Esophagus squamous epithelium (tissue), 5 donors: Measurements from ENCODE around the gene MSRB1. TPM values are rescaled to one million over a fixed set of nuclear protein-coding genes. Genes with fewer than 3 reads are reported as not detected.
"Not testable (repeated sequence)": the region's sequence is repeated elsewhere in the genome, so short reads cannot be mapped to it uniquely, and the experiment has no call there.

ENCODE experiments used
- DNase-seq: peaks from one replicate; lab custom pipeline; 2025; lab: John Stamatoyannopoulos, UW
- H3K27ac ChIP-seq, 4 donors: fragments of 200-600 bp; sonication (generic); one replicate each; pipeline ENCODE4 v1.5.1; 2016 to 2019; ENCODE audit warnings: mild to moderate bottlenecking in 1 of 4
- H3K27me3 ChIP-seq, 4 donors: fragments of 200-600 bp; sonication (generic); 1 replicate in 3 of 4; 2 replicates in 1 of 4; pipeline versions ENCODE4 v1.5.1 to v1.6.0; 2017 to 2021; ENCODE audit warnings: antibody characterized with exemption in 1 of 4
- H3K36me3 ChIP-seq, 3 donors: fragments of 200-600 bp; sonication (generic); one replicate each; pipeline ENCODE4 v1.5.1; 2016 to 2019
- H3K4me1 ChIP-seq, 3 donors: fragments of 200-600 bp; sonication (generic); one replicate each; pipeline ENCODE4 v1.5.1; 2017 to 2019
- H3K4me3 ChIP-seq, 4 donors: fragments of 200-600 bp; sonication (generic); 1 replicate in 3 of 4; 2 replicates in 1 of 4; pipeline ENCODE4 v1.5.1; 2016 to 2019; ENCODE audit warnings: mild to moderate bottlenecking in 2 of 4, moderate library complexity in 1 of 4
- H3K9me3 ChIP-seq, 3 donors: fragments of 200-600 bp; sonication (generic); one replicate each; pipeline ENCODE4 v1.5.1; 2016 to 2019
- CTCF ChIP-seq, 6 experiments: fragments of 450-650 bp in 4 of 6; fragments of 200-600 bp in 2 of 6; sonication (generic) in 2 of 6; IDR thresholded peaks; one replicate each; pipeline ENCODE4 v1.5.1; 2016 to 2019; ENCODE audit warnings: antibody characterized with exemption in 6 of 6, mild to moderate bottlenecking in 4 of 6, moderate library complexity in 4 of 6
- POLR2A ChIP-seq, 4 donors: fragments of 450-650 bp; IDR thresholded peaks; one replicate each; pipeline ENCODE4 v1.6.1; 2017; ENCODE audit warnings: antibody characterized with exemption in 4 of 4, mild to moderate bottlenecking in 4 of 4, moderate library complexity in 3 of 4
- WGBS, 2 donors: methylation state at CpG; one replicate each; pipeline ENCODE4 v1.1.5; 2018; 5-methylcytosine and 5-hydroxymethylcytosine counted together
- intact Hi-C: fragments of 100-400 bp; cut with DNase I; formaldehyde crosslinking; loops from one replicate; pipeline ENCODE4 v1.15.0; 2022
- total RNA-seq, 4 donors: library from RNA; depleted of rRNA; stranded (reverse); fragments of >200 nt; gene quantifications; one replicate each; pipeline ENCODE4 v1.1.0, GENCODE V29; 2016
- donor health status: DM: yes; HTN: yes; CAD: no.

MSRB1 gene
- total RNA-seq, 4 donors from 2014 or later, result 20.1 to 36.4 (median 21.0) TPM

- Histone ChIP-seq H3K27ac (peak overlapping the region; percentile 95 to 99 (median 98)), H3K27me3 (no peaks in the 10 kb centered on the region), H3K36me3 (peaks cover 8 to 31% (median 14%) of the 10 kb centered on the region in 3 donors), H3K4me3 (peak overlapping the region; percentile 84 to 99 (median 88)), H3K4me1 (peaks cover 33 to 54% (median 35%) of the 10 kb centered on the region in 3 donors), H3K9me3 (no peaks in the 10 kb centered on the region)
- WGBS, 2 donors, result 11 to 14% methylated on average over 12 to 18 of the region's 24 CpGs
- no peak for DNase-seq
- intact Hi-C loops, result no loop called here
- no peak for TF ChIP-seq CTCF (IDR thresholded peaks at IDR 0.05)
- no peak for TF ChIP-seq POLR2A (IDR thresholded peaks at IDR 0.05)
These were observed 22.5 kb upstream of the MSRB1 start for GRCh38 chr16:1965396-1966001.

- WGBS, 2 donors, result 0 to 1% methylated on average over 25 to 28 of the region's 97 CpGs
- H3K27me3 ChIP-seq, result no peaks in the 10 kb centered on the region
- peak within 1 kb of the TSS; percentile 84 to 99 (median 88) for H3K4me3 ChIP-seq
- H3K9me3 ChIP-seq, result no peaks in the 10 kb centered on the region
- peak; percentile 93 for DNase-seq
- intact Hi-C loops, result no loop called here
- H3K4me1 ChIP-seq, result peaks cover 33 to 62% (median 40%) of the 10 kb centered on the region in 3 donors
- peak in 3 of 4 donors; percentile 86 to 98 (median 94) for TF ChIP-seq POLR2A (IDR thresholded peaks at IDR 0.05)
- TF ChIP-seq CTCF (IDR thresholded peaks at IDR 0.05), result peak in 4 of 6 experiments; percentile 8 to 15 (median 15)
- H3K36me3 ChIP-seq, result peaks cover 8 to 31% (median 14%) of the 10 kb centered on the region in 3 donors
- peak within 1 kb of the TSS; percentile 95 to 99 (median 98) for H3K27ac ChIP-seq
These were observed 21.8 kb upstream of the MSRB1 start, which contains the start of gene RPS2 for GRCh38 chr16:1964506-1965395. RPS2 (minus strand) TSS chr16:1964826; CDS start chr16:1964625, 201 bp downstream.

GRCh38 chr16:1963806-1964505 lies 21.0 kb upstream of the MSRB1 start:
- Histone ChIP-seq H3K9me3 (no peaks in the 10 kb centered on the region), H3K4me1 (peaks cover 33 to 69% (median 41%) of the 10 kb centered on the region in 3 donors), H3K36me3 (peaks cover 8 to 31% (median 14%) of the 10 kb centered on the region in 3 donors), H3K4me3 (peak overlapping the region; percentile 84 to 99 (median 88)), H3K27ac (peak overlapping the region; percentile 95 to 99 (median 98)), H3K27me3 (no peaks in the 10 kb centered on the region)
- DNase-seq, result no peak
- intact Hi-C loops, result no loop called here
- TF ChIP-seq POLR2A (IDR thresholded peaks at IDR 0.05), result no peak
- no peak for TF ChIP-seq CTCF (IDR thresholded peaks at IDR 0.05)
- WGBS, 2 donors, result 3 to 8% methylated on average over 21 to 25 of the region's 44 CpGs

- intact Hi-C loops, DNase-seq, H3K27me3 ChIP-seq, H3K9me3 ChIP-seq: not testable (repeated sequence)
- peaks cover 8 to 31% (median 14%) of the 10 kb centered on the region in 3 donors for H3K36me3 ChIP-seq
- peak overlapping the region in 3 of 4 donors; percentile 95 to 99 (median 98) for H3K27ac ChIP-seq
- H3K4me3 ChIP-seq, result peak overlapping the region in 3 of 4 donors; percentile 86 to 99 (median 89)
- H3K4me1 ChIP-seq, result peaks cover 33 to 73% (median 43%) of the 10 kb centered on the region in 3 donors
- 48 to 74% methylated on average over 10 to 13 of the region's 37 CpGs for WGBS, 2 donors
These were observed 19.5 kb upstream of the MSRB1 start for GRCh38 chr16:1962161-1963153.
